Keratinocyte (primary cell): ENCODE measurements around the gene RNF130.

Source experiments
- EZH2 ChIP-seq: IDR thresholded peaks from one replicate; pipeline ENCODE4 v1.6.1; 2012; ENCODE audit warnings: inconsistent platforms, mild to moderate bottlenecking, low read length, moderate library complexity
- TF ChIP-seq, protein P1 (sequence below), 3 experiments: IDR thresholded peaks in 1 of 3; conservative IDR thresholded peaks in 1 of 3; optimal IDR thresholded peaks in 1 of 3; 2 replicates in 2 of 3; 3 replicates in 1 of 3; pipeline versions ENCODE3 to v1.5.1; 2011; ENCODE audit warnings: low read length in 3 of 3, mild to moderate bottlenecking in 3 of 3, moderate library complexity in 2 of 3, control low read depth in 1 of 3, inconsistent platforms in 1 of 3; ENCODE audit not compliant: insufficient read depth in 2 of 3; ENCODE audit errors: extremely low read depth in 1 of 3

- TF ChIP-seq, protein P1, sequence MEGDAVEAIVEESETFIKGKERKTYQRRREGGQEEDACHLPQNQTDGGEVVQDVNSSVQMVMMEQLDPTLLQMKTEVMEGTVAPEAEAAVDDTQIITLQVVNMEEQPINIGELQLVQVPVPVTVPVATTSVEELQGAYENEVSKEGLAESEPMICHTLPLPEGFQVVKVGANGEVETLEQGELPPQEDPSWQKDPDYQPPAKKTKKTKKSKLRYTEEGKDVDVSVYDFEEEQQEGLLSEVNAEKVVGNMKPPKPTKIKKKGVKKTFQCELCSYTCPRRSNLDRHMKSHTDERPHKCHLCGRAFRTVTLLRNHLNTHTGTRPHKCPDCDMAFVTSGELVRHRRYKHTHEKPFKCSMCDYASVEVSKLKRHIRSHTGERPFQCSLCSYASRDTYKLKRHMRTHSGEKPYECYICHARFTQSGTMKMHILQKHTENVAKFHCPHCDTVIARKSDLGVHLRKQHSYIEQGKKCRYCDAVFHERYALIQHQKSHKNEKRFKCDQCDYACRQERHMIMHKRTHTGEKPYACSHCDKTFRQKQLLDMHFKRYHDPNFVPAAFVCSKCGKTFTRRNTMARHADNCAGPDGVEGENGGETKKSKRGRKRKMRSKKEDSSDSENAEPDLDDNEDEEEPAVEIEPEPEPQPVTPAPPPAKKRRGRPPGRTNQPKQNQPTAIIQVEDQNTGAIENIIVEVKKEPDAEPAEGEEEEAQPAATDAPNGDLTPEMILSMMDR (optimal IDR thresholded peaks at IDR 0.05 in 1 of 3, IDR thresholded peaks at IDR 0.05 in 1 of 3, conservative IDR thresholded peaks at IDR 0.05 in 1 of 3; ENCODE audit: extremely low read depth in 1 of 3, insufficient read depth in 2 of 3, low read length in 3 of 3), result no peak
- no peak for TF ChIP-seq EZH2
These were observed 166.4 kb downstream of the RNF130 start for GRCh38 chr5:179905161-179905560.
